H1 (cell line): ENCODE data around the gene NLRC3. TPM values are rescaled to one million over a fixed set of nuclear protein-coding genes. Genes with fewer than 3 reads are reported as not detected.

Experiments
- CTCF ChIA-PET: fragments of 300-600 bp; sonication (Branson Sonifier 250); formaldehyde crosslinking; loops from one replicate; lab custom pipeline; 2021; ENCODE audit not compliant: partially characterized antibody; lab: Charles Lee
- POLR2A ChIA-PET: fragments of 300-600 bp; sonication (Branson Sonifier 250); formaldehyde crosslinking; loops from one replicate; lab custom pipeline; 2021; ENCODE audit warnings: inconsistent platforms; ENCODE audit not compliant: partially characterized antibody; lab: Charles Lee
- DNase-seq, 2 experiments: peaks; one replicate each; pipeline versions ENCODE4 v3.0.0 to v3.0.0-alpha.2; 2010 to 2022; ENCODE audit warnings: low spot score in 2 of 2, low read depth in 1 of 2, mixed read lengths in 1 of 2
- FAIRE-seq: peaks from 2 replicates; lab custom pipeline; 2011; peaks lifted over from hg19 to GRCh38; lab: Jason Lieb, UNC
- H2AFZ ChIP-seq: 2 replicates; pipeline ENCODE4 v1.8.1; 2012; ENCODE audit warnings: low read length, inconsistent platforms
- H2AK5ac ChIP-seq: 2 replicates; pipeline ENCODE4 v1.6.1; 2013; ENCODE audit warnings: low read depth, low read length
- H2BK120ac ChIP-seq: replicated peaks from 2 replicates; pipeline ENCODE3; 2013; ENCODE audit warnings: low read depth, low read length, inconsistent platforms
- H2BK12ac ChIP-seq: 2 replicates; pipeline ENCODE4 v1.6.1; 2013; ENCODE audit warnings: low read depth, low read length
- H2BK15ac ChIP-seq: 2 replicates; pipeline ENCODE4 v1.6.1; 2013; ENCODE audit warnings: low read length
- H2BK20ac ChIP-seq: 2 replicates; pipeline ENCODE4 v1.6.1; 2013; ENCODE audit warnings: low read length
- H2BK5ac ChIP-seq: 2 replicates; pipeline ENCODE4 v1.6.1; 2013; ENCODE audit warnings: low read depth, low read length
- H3K14ac ChIP-seq: 2 replicates; pipeline ENCODE4 v1.6.1; 2013; ENCODE audit warnings: inconsistent platforms; ENCODE audit not compliant: insufficient read length
- H3K18ac ChIP-seq: 2 replicates; pipeline ENCODE4 v1.6.1; 2013; ENCODE audit warnings: low read length; ENCODE audit errors: extremely low read depth
- H3K23ac ChIP-seq: 2 replicates; pipeline ENCODE4 v1.6.1; 2013; ENCODE audit warnings: inconsistent platforms; ENCODE audit not compliant: insufficient read length
- H3K23me2 ChIP-seq: 2 replicates; pipeline ENCODE4 v1.6.1; 2013; ENCODE audit warnings: low read depth, low read length
- H3K27ac ChIP-seq: 2 replicates; pipeline ENCODE4 v1.6.1; 2011; ENCODE audit warnings: low read depth, low read length, inconsistent platforms
- H3K27me3 ChIP-seq, 4 experiments: replicated peaks in 1 of 4; 1 replicate in 1 of 4; 2 replicates in 3 of 4; pipeline versions ENCODE4 v1.6.1 to v1.8.1; 2011 to 2013; ENCODE audit warnings: low read length in 3 of 4, mild to moderate bottlenecking in 3 of 4, inconsistent platforms in 2 of 4, mixed read lengths in 2 of 4, moderate library complexity in 1 of 4; ENCODE audit not compliant: control insufficient read depth in 3 of 4, insufficient read depth in 3 of 4; ENCODE audit errors: extremely low read depth in 1 of 4
- H3K36me3 ChIP-seq, 4 experiments: 2 replicates each; pipeline versions ENCODE4 v1.6.1 to v1.8.1; 2011 to 2013; ENCODE audit warnings: mild to moderate bottlenecking in 4 of 4, low read length in 3 of 4, moderate library complexity in 2 of 4, control low read depth in 1 of 4, inconsistent platforms in 1 of 4; ENCODE audit not compliant: insufficient read depth in 4 of 4, control insufficient read depth in 2 of 4
- H3K4ac ChIP-seq: replicated peaks from 2 replicates; pipeline ENCODE3; 2013; ENCODE audit warnings: low read length, low read depth, mixed read lengths, inconsistent platforms; ENCODE audit not compliant: insufficient read length
- H3K4me1 ChIP-seq, 4 experiments: replicated peaks in 1 of 4; 1 replicate in 1 of 4; 2 replicates in 3 of 4; pipeline versions ENCODE4 v1.6.1 to v1.8.1; 2011 to 2013; ENCODE audit warnings: low read length in 3 of 4, inconsistent platforms in 2 of 4, mixed read lengths in 1 of 4; ENCODE audit not compliant: insufficient read depth in 4 of 4, control insufficient read depth in 3 of 4
- H3K4me2 ChIP-seq, 2 experiments: 2 replicates each; pipeline versions ENCODE4 v1.6.1 to v1.8.1; 2011 to 2013; ENCODE audit warnings: low read depth in 2 of 2, low read length in 2 of 2, control low read depth in 1 of 2, inconsistent platforms in 1 of 2, mild to moderate bottlenecking in 1 of 2; ENCODE audit not compliant: insufficient read depth in 1 of 2
- H3K4me3 ChIP-seq, 4 experiments: fragments of 200-600, 300-600 bp in 1 of 4; sonication (generic), shearing (Covaris generic), sonication (Bioruptor Twin) in 1 of 4; 2 replicates each; pipeline versions ENCODE4 v1.5.1 to v1.8.1; 2011 to 2016; ENCODE audit warnings: low read length in 4 of 4, low read depth in 3 of 4, control low read depth in 2 of 4, inconsistent platforms in 2 of 4, mild to moderate bottlenecking in 2 of 4, mixed read lengths in 1 of 4, moderate library complexity in 1 of 4; ENCODE audit not compliant: insufficient read depth in 2 of 4; ENCODE audit errors: extremely low read depth in 1 of 4
- H3K56ac ChIP-seq: replicated peaks from 2 replicates; pipeline ENCODE3; 2013; ENCODE audit warnings: low read depth, mild to moderate bottlenecking, mixed read lengths, low read length, inconsistent platforms; ENCODE audit not compliant: insufficient read length
- H3K79me1 ChIP-seq: 2 replicates; pipeline ENCODE4 v1.6.1; 2013; ENCODE audit warnings: low read depth, low read length, control low read depth
- H3K79me2 ChIP-seq, 2 experiments: 2 replicates each; pipeline versions ENCODE4 v1.6.1 to v1.8.1; 2012 to 2013; ENCODE audit warnings: low read length in 2 of 2, mild to moderate bottlenecking in 2 of 2, inconsistent platforms in 1 of 2; ENCODE audit not compliant: insufficient read depth in 2 of 2, control insufficient read depth in 1 of 2
- H3K9ac ChIP-seq, 4 experiments: replicated peaks in 1 of 4; 1 replicate in 1 of 4; 2 replicates in 3 of 4; pipeline versions ENCODE4 v1.6.1 to v1.8.1; 2011 to 2013; ENCODE audit warnings: low read depth in 3 of 4, low read length in 3 of 4, control low read depth in 2 of 4, mild to moderate bottlenecking in 2 of 4, moderate library complexity in 2 of 4, inconsistent platforms in 1 of 4; ENCODE audit errors: extremely low read depth in 1 of 4
- H3K9me3 ChIP-seq, 2 experiments: 2 replicates each; pipeline versions ENCODE4 v1.6.1 to v1.8.1; 2012 to 2013; ENCODE audit warnings: mild to moderate bottlenecking in 2 of 2, moderate library complexity in 2 of 2, control low read depth in 1 of 2, inconsistent platforms in 1 of 2, low read depth in 1 of 2, low read length in 1 of 2, mixed read lengths in 1 of 2; ENCODE audit not compliant: insufficient read depth in 2 of 2
- H4K20me1 ChIP-seq, 2 experiments: replicated peaks in 1 of 2; 2 replicates each; pipeline versions ENCODE3 to v1.8.1; 2011 to 2013; ENCODE audit warnings: inconsistent platforms in 2 of 2, low read length in 2 of 2, mild to moderate bottlenecking in 1 of 2; ENCODE audit not compliant: insufficient read depth in 2 of 2, control insufficient read depth in 1 of 2
- H4K5ac ChIP-seq: 2 replicates; pipeline ENCODE4 v1.6.1; 2013; ENCODE audit warnings: low read length, low read depth, mixed read lengths, inconsistent platforms; ENCODE audit not compliant: insufficient read length
- H4K8ac ChIP-seq: 2 replicates; pipeline ENCODE4 v1.8.0; 2013; ENCODE audit warnings: mild to moderate bottlenecking, moderate library complexity, low read length, inconsistent platforms; ENCODE audit not compliant: insufficient read depth; ENCODE audit errors: extremely low read depth
- H4K91ac ChIP-seq: replicated peaks from 2 replicates; pipeline ENCODE3; 2013; ENCODE audit warnings: low read length, mixed read lengths, inconsistent platforms; ENCODE audit not compliant: insufficient read length
- ASH2L ChIP-seq: fragments of 200-600, 300-600 bp; sonication (generic); IDR thresholded peaks from one replicate; pipeline ENCODE4 v1.7.1; 2017; ENCODE audit warnings: low read length
- BRCA1 ChIP-seq: IDR thresholded peaks from 2 replicates; pipeline ENCODE4 v1.6.1; 2012; ENCODE audit warnings: low read depth, low read length, improper control_type of control experiment
- CREB1 ChIP-seq: IDR thresholded peaks from 2 replicates; pipeline ENCODE4 v1.6.1; 2012; ENCODE audit warnings: inconsistent platforms
- GTF2F1 ChIP-seq: IDR thresholded peaks from 2 replicates; pipeline ENCODE4 v1.6.1; 2012; ENCODE audit warnings: low read depth, low read length, improper control_type of control experiment, borderline replicate concordance
- SUZ12 ChIP-seq: fragments of 200-600 bp; sonication (generic); IDR thresholded peaks from 2 replicates; pipeline ENCODE4 v1.6.1; 2012; ENCODE audit warnings: mild to moderate bottlenecking, inconsistent platforms, low read length, moderate library complexity, mixed read lengths
- TAF1 ChIP-seq: IDR thresholded peaks from 2 replicates; pipeline ENCODE4 v1.6.1; 2011; ENCODE audit warnings: mild to moderate bottlenecking, low read depth, low read length
- WGBS, 2 experiments: shearing (Covaris generic) in 1 of 2; methylation state at CpG; one replicate each; pipeline versions ENCODE4 v1.1.6 to v1.1.7; 2013 to 2015; ENCODE audit warnings: low lambda C conversion rate in 2 of 2, mixed read lengths in 2 of 2, inconsistent platforms in 1 of 2, low coverage in 1 of 2, missing lambda C conversion rate in 1 of 2; ENCODE audit not compliant: insufficient replicate concordance in 2 of 2, insufficient coverage in 1 of 2, insufficient read length in 1 of 2; ENCODE audit errors: extremely low coverage in 1 of 2, missing lambda C conversion rate in 1 of 2; 5-methylcytosine and 5-hydroxymethylcytosine counted together
- polyA plus RNA-seq, 7 experiments: library from polyadenylated mRNA; depleted of rRNA in 3 of 7; stranded (reverse) in 5 of 7; unstranded in 2 of 7; fragments of >200 nt in 5 of 7; fragments of 200-250 nt in 2 of 7; gene quantifications; 1 replicate in 5 of 7; 2 replicates in 1 of 7; 4 replicates in 1 of 7; pipeline versions ENCODE4 v1.2.1 to v1.2.3, GENCODE V29; 2011 to 2013; ENCODE audit warnings: missing spikeins in 2 of 7, mixed read lengths in 2 of 7
- total RNA-seq: library from RNA; stranded (reverse); fragmentation: NEBNext Ultra II Directional; extraction: Animal tissue kit (Norgen Biotek cat#: 25700); gene quantifications from 2 replicates; pipeline ENCODE4 v1.2.1, GENCODE V29; 2021

Gene NLRC3
- total and polyA plus RNA-seq, 2 of the 8 experiments (the other 6 are each of a cell fraction or from before 2014, with no cell fraction given), result 0.18 to 0.20 TPM

GRCh38 chr16:3589001-3589400, 11.8 kb upstream of the NLRC3 start:
- Histone ChIP-seq H3K9me3 (no peaks in the 10 kb centered on the region), H4K8ac (no peak overlapping the region; the same call in 1 of the 2 replicates), H3K9ac (no peak overlapping the region), H4K20me1 (no peaks in the 10 kb centered on the region), H3K27me3 (no peaks in the 10 kb centered on the region), H2BK120ac (no peak overlapping the region), H3K4me3 (no peak overlapping the region), H2BK15ac (no peak overlapping the region), H3K4me2 (no peak overlapping the region), H3K36me3 (peaks cover 0 to 12% (median 6%) of the 10 kb centered on the region in 4 experiments; a peak in 4 of 8 replicates), H3K4me1 (peaks cover 0 to 4% (median 2%) of the 10 kb centered on the region in 4 experiments; a peak in 2 of 7 replicates), H3K14ac (no peak overlapping the region), H3K23me2 (no peaks in the 10 kb centered on the region), H2BK5ac (no peak overlapping the region), H4K91ac (no peak overlapping the region), H3K18ac (no peak overlapping the region), H3K27ac (no peak overlapping the region), H3K56ac (no peak overlapping the region), H3K79me2 (no peaks in the 10 kb centered on the region), H2AFZ (no peak overlapping the region), H2AK5ac (no peak overlapping the region), H3K79me1 (no peaks in the 10 kb centered on the region), H3K4ac (no peak overlapping the region), H2BK12ac (no peak overlapping the region), H3K23ac (no peak overlapping the region), H2BK20ac (no peak overlapping the region), H4K5ac (no peak overlapping the region)
- FAIRE-seq, result no peak
- TF ChIP-seq SUZ12 (no peak), CREB1 (no peak), GTF2F1 (no peak), BRCA1 (no peak), ASH2L (no peak), TAF1 (no peak)
- no peak for DNase-seq
- WGBS, 2 experiments, result 92% methylated on average over 22 of the region's 22 CpGs; no CpG with 5 or more reads in 1 of the 2 experiments
- ChIA-PET POLR2A (interaction anchor here (0.9 to 2.0 kb wide), 2 partner anchors 9 to 43 kb away, joined by 3 to 7 read pairs; no protein-coding TSS in a partner anchor), CTCF (interaction anchor here (0.7 kb wide), 1 partner anchor 76 kb away, joined by 3 read pairs; no protein-coding TSS in a partner anchor)
